Spinal cord (tissue), 10 donors: ENCODE measurements around the gene TGFBR3. TPM values are rescaled to one million over a fixed set of nuclear protein-coding genes. Genes with fewer than 3 reads are reported as not detected.

Source experiments
- DNase-seq, 6 donors: peaks; one replicate each; pipeline versions ENCODE4 v3.0.0 to v3.0.0-alpha.2; 2013 to 2015; ENCODE audit warnings: low spot score in 6 of 6, low read depth in 4 of 6
- H3K27ac ChIP-seq: one replicate; pipeline ENCODE4 v1.5.1; 2013; ENCODE audit warnings: low read depth, low read length, control low read depth
- H3K27me3 ChIP-seq: one replicate; pipeline ENCODE4 v1.6.1; 2013; ENCODE audit warnings: low read length; ENCODE audit not compliant: control insufficient read depth, insufficient read depth
- H3K36me3 ChIP-seq: one replicate; pipeline ENCODE4 v1.6.1; 2013; ENCODE audit warnings: low read length; ENCODE audit not compliant: control insufficient read depth, insufficient read depth
- H3K4me1 ChIP-seq: one replicate; pipeline ENCODE4 v1.6.1; 2013; ENCODE audit warnings: low read length; ENCODE audit not compliant: control insufficient read depth, insufficient read depth
- H3K4me3 ChIP-seq: one replicate; pipeline ENCODE4 v1.5.1; 2013; ENCODE audit warnings: low read depth, low read length, control low read depth
- H3K9me3 ChIP-seq: one replicate; pipeline ENCODE4 v1.6.1; 2013; ENCODE audit warnings: low read length; ENCODE audit not compliant: control insufficient read depth, insufficient read depth
- WGBS: methylation state at CpG from one replicate; pipeline ENCODE4 v1.1.5; 2013; ENCODE audit warnings: missing lambda C conversion rate; ENCODE audit not compliant: insufficient coverage; 5-methylcytosine and 5-hydroxymethylcytosine counted together
- polyA plus RNA-seq, 2 donors: library from polyadenylated mRNA; unstranded; fragments of 120-200 nt; gene quantifications; one replicate each; pipeline ENCODE4 v1.2.1, GENCODE V29; 2013; ENCODE audit not compliant: insufficient read length in 2 of 2
- total RNA-seq, 2 donors: library from RNA; depleted of rRNA in 1 of 2; stranded (reverse); fragments of 120-200 nt in 1 of 2; fragments of >200 nt in 1 of 2; gene quantifications; one replicate each; pipeline versions ENCODE4 v1.2.3 to v1.2.4, GENCODE V29; 2013 to 2014
- donor health status: healthy.

TGFBR3 gene
- total and polyA plus RNA-seq, 4 donors = 8.0 to 99.8 (median 30.0) TPM

- Histone ChIP-seq H3K36me3 (no peaks in the 10 kb centered on the region), H3K27ac (peak overlapping the region; percentile 15), H3K4me3 (no peak overlapping the region), H3K27me3 (no peaks in the 10 kb centered on the region), H3K9me3 (no peaks in the 10 kb centered on the region), H3K4me1 (peaks cover 8% of the 10 kb centered on the region)
- 75% methylated on average over 1 of the region's 2 CpGs for WGBS
- no peak for DNase-seq
Observed at GRCh38 chr1:91779548-91780021, 106.4 kb downstream of the TGFBR3 start.

- Histone ChIP-seq H3K4me3 (no peak overlapping the region), H3K4me1 (peaks cover 8% of the 10 kb centered on the region), H3K36me3 (no peaks in the 10 kb centered on the region), H3K9me3 (no peaks in the 10 kb centered on the region), H3K27me3 (no peaks in the 10 kb centered on the region), H3K27ac (peak overlapping the region; percentile 15)
- 72% methylated on average over 3 of the region's 5 CpGs for WGBS
- DNase-seq = no peak
Observed at GRCh38 chr1:91778964-91779363, 107.0 kb downstream of the TGFBR3 start.

- Histone ChIP-seq H3K27ac (no peak overlapping the region), H3K4me3 (no peak overlapping the region), H3K4me1 (peaks cover 8% of the 10 kb centered on the region), H3K27me3 (no peaks in the 10 kb centered on the region), H3K9me3 (no peaks in the 10 kb centered on the region), H3K36me3 (no peaks in the 10 kb centered on the region)
- 38% methylated on average over 6 of the region's 10 CpGs for WGBS
- DNase-seq = no peak
Observed at GRCh38 chr1:91777630-91778300, 108.2 kb downstream of the TGFBR3 start.

- H3K4me1 ChIP-seq = peaks cover 6% of the 10 kb centered on the region
- H3K9me3 ChIP-seq = no peaks in the 10 kb centered on the region
- no peak for DNase-seq
- no peaks in the 10 kb centered on the region for H3K27me3 ChIP-seq
- WGBS = 81% methylated on average over 1 of the region's 1 CpG
- H3K4me3 ChIP-seq = no peak overlapping the region
- no peaks in the 10 kb centered on the region for H3K36me3 ChIP-seq
- H3K27ac ChIP-seq = no peak overlapping the region
Observed at GRCh38 chr1:91777196-91777595, 108.8 kb downstream of the TGFBR3 start.

- H3K36me3 ChIP-seq = no peaks in the 10 kb centered on the region
- no peak overlapping the region for H3K4me3 ChIP-seq
- H3K27me3 ChIP-seq = no peaks in the 10 kb centered on the region
- DNase-seq = no peak
- WGBS = 84% methylated on average over 2 of the region's 3 CpGs
- peaks cover 3% of the 10 kb centered on the region for H3K4me1 ChIP-seq
- H3K27ac ChIP-seq = no peak overlapping the region
- no peaks in the 10 kb centered on the region for H3K9me3 ChIP-seq
Observed at GRCh38 chr1:91776068-91776794, 109.7 kb downstream of the TGFBR3 start.

GRCh38 chr1:91775227-91775626 lies 110.7 kb downstream of the TGFBR3 start:
- Histone ChIP-seq H3K27ac (no peak overlapping the region), H3K4me3 (no peak overlapping the region), H3K36me3 (no peaks in the 10 kb centered on the region), H3K9me3 (no peaks in the 10 kb centered on the region), H3K27me3 (no peaks in the 10 kb centered on the region), H3K4me1 (peaks cover 3% of the 10 kb centered on the region)
- DNase-seq = no peak
- 94% methylated on average over 6 of the region's 6 CpGs for WGBS

GRCh38 chr1:91774520-91775203 lies 111.3 kb downstream of the TGFBR3 start:
- Histone ChIP-seq H3K9me3 (no peaks in the 10 kb centered on the region), H3K4me3 (no peak overlapping the region), H3K4me1 (peaks cover 3% of the 10 kb centered on the region), H3K27ac (no peak overlapping the region), H3K36me3 (no peaks in the 10 kb centered on the region), H3K27me3 (no peaks in the 10 kb centered on the region)
- no peak for DNase-seq
- 100% methylated on average over 4 of the region's 7 CpGs for WGBS

- Histone ChIP-seq H3K36me3 (no peaks in the 10 kb centered on the region), H3K4me1 (peaks cover 3% of the 10 kb centered on the region), H3K4me3 (no peak overlapping the region), H3K27ac (no peak overlapping the region), H3K27me3 (no peaks in the 10 kb centered on the region), H3K9me3 (no peaks in the 10 kb centered on the region)
- no peak for DNase-seq
- WGBS = 83% methylated on average over 2 of the region's 2 CpGs
Observed at GRCh38 chr1:91771717-91772116, 114.2 kb downstream of the TGFBR3 start.

GRCh38 chr1:91770667-91771268 lies 115.2 kb downstream of the TGFBR3 start:
- no peaks in the 10 kb centered on the region for H3K36me3 ChIP-seq
- H3K27me3 ChIP-seq = no peaks in the 10 kb centered on the region
- H3K9me3 ChIP-seq = no peaks in the 10 kb centered on the region
- H3K4me1 ChIP-seq = peaks cover 3% of the 10 kb centered on the region
- H3K27ac ChIP-seq = no peak overlapping the region
- H3K4me3 ChIP-seq = no peak overlapping the region
- no CpG with 5 or more reads among the region's 4 CpGs for WGBS
- DNase-seq = peak in 1 of 6 donors; percentile 44
